Epithelial cell of prostate (primary cell): ENCODE measurements around the gene MTUS2.

ENCODE experiments used
- DNase-seq: peaks from one replicate; pipeline ENCODE4 v3.0.0-alpha.2; 2011; ENCODE audit warnings: low read depth, low spot score
- H3K27ac ChIP-seq: fragments of 450-650 bp; 2 replicates; pipeline ENCODE4 v1.5.1; 2017; ENCODE audit warnings: mild to moderate bottlenecking

Gene MTUS2

DNA sequence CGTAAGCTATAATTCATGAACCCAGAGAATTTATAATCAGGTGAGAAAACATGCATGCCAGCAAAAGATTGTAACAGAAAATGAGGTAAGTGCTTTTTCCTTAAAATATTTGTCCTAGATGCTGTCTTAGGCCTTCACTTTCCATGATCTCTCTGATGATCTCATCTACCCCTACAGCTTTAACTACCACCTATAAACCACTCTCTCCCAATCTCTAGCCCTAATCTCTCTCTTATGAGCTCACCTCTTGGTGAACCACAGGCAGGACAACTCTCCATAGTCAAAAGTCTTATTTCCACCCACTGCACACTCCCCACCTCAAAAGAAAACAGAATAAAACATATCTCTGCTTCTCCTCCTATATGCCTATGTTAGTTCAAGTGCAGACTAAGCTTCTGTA is 638.3 kb downstream of the MTUS2 start:
- DNase-seq: no peak
- no peak overlapping the region for H3K27ac ChIP-seq

DNA sequence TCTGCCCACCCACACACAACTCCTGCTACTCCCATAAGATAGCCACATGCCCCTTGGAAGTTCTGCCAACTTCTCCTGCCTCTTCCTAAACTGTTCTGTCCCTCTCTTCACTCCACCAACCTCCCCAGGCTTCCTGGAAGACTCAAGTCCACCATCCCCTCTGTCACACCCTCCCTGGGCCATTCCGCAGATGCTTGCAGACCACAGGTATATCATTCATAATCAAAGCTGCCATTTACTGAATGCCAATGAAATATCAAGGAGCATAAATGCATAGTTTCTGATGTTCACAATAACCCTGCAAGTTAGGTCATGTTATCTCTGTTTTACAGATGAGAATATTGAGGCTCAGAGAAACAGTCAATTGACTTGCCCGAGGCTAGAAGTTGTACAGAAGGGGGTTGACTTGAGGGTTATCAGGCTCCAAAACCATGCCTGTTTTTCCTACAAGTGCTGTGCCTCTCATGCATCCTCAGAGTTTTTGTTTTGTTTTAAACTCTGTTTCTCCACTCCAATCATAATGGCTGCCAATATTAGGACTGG is 639.7 kb downstream of the MTUS2 start:
- no peak for DNase-seq
- no peak overlapping the region for H3K27ac ChIP-seq

DNA sequence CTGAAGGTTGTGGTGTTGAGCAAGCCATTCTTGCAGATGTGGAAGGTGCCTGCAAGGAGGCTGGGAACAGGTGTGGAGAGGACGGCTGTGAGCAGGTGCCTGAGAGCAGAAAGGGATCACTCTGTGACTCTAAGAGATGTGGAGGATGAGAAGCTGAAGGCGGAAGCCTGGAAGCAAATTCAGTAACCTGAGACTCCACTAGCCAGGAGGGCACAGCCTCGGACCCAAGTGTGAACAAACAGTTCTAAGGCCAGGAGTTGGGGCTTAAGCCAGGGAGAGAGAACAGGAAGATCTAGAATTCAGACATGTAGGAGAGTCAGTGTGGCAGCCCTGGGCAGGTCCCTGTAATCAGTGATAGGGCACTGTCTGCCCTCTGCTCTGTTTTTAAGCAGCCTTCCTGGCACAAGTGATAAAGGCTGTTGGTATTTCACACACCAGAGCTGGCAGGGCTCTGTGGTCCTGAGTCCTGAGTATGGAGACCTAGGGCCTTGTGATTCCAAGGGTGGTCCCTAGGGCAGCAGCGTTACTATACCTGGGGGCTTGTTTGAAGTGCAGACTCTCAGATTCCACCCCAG is 644.1 kb downstream of the MTUS2 start:
- no peak for DNase-seq
- H3K27ac ChIP-seq: no peak overlapping the region

DNA sequence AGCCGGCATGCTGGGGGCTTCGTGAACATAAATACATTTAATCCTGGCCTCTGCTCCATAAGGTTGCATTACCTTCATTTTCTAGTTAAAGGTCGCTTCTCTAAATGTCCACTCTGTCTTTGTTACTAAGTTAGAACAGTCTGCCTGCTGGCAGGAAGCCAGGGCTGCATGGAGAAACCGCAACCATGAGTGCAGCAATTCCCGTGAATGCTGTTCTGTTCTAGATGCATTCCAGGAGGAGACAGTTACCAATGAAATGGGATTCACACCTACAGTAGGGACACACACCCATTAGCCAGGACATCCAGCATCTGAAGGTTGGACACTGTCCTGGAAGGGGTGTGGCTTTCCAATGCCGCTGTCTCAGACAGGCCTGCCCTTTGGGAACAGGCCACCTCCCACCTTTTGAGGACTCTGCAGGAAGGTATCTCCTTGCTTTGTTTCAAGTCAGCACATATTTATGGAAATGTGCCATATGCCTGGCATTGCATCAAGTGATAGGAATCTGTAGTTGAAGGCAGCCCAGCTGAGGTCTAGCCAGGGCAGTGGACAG is 645.7 kb downstream of the MTUS2 start:
- H3K27ac ChIP-seq: no peak overlapping the region
- DNase-seq: no peak

DNA sequence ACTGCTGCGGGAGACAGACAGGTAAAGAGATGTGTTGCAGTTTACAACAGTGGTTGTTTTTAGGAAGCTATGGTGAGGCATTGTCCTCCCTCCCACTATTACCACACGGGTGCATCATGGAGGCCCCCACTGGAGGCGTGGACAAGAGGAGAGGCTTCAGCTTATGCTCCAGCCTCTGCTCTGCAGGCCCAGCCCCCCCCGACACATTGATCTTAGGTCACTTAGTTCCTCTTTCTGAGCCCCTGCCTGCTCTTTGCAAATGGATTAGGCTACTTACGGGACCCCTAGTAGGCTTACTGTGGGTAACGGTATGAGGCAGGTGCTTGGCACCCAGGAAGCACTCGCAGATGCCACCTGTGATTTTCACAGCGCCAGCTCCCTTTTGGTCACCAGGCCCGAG is 651.4 kb downstream of the MTUS2 start:
- no peak for DNase-seq

DNA sequence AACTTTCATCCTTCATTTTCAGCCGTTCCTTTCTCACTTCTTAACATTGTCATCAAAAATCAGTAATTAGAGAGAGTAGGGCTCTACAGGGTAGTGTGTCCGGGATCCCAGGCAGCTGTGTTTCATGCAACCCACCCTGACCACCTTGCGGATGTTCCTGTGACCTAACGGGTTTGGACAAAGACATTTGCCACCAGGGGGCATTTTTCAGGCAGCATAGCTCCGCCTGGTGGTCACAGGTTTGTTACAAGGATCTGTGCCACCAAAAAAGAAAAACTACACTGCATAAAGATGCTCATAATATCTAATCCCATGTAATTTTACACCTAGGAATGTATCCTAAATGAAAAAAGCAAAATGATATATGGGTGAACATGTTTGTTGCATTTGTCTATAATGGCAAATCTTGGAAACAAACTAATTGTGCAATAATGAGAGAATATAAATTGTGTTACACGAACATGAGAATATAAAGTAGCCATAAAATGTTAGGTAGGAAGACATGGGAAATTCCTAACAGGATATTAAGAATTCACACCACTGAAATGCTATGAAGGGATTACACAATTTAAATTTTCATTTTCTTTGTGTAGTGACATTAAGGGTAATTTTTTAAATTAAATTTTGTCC is 652.3 kb downstream of the MTUS2 start:
- no peak overlapping the region for H3K27ac ChIP-seq

More for the DNA sequence above, 651.4 kb downstream of the MTUS2 start:
- no peak overlapping the region for H3K27ac ChIP-seq

DNA sequence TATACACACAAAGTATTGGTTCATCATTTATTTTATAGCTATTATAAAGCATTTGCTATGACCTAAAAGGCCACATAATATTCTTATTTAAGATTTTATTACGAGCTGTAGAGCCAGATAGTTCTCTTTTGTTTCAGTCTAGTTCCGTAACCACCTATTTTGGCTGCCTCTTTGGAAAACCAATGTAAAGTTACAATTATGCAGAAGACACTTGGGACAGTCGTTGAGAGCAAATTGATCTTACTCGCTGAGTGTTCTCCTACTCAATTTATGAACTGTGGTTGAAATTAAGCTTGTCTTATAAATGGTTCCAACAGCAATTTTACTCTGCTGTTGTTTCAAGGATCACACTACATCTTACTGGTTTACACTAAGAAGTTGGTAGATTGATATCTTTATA is 653.0 kb downstream of the MTUS2 start:
- no peak for DNase-seq

More for the DNA sequence above, 652.3 kb downstream of the MTUS2 start:
- DNase-seq: no peak

DNA sequence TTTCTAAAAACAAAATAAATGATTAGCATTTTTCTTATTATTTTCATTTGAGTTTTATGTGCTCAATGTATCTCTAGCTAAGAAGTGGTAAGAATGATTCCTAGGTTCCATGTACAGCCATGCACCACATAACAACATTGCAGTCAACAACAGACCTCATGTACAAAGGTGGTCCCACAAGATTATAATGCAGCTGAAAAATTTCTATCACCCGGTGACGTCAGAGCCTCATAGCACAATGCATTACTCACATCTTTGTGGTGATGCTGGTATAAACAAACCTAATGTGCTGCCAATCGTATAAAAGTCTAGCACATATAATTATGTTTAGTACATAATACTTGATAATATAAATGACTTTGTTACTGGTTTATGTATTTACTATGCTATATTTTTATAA is 654.9 kb downstream of the MTUS2 start:
- DNase-seq: no peak
- H3K27ac ChIP-seq: no peak overlapping the region

More for the DNA sequence above, 653.0 kb downstream of the MTUS2 start:
- no peak overlapping the region for H3K27ac ChIP-seq

DNA sequence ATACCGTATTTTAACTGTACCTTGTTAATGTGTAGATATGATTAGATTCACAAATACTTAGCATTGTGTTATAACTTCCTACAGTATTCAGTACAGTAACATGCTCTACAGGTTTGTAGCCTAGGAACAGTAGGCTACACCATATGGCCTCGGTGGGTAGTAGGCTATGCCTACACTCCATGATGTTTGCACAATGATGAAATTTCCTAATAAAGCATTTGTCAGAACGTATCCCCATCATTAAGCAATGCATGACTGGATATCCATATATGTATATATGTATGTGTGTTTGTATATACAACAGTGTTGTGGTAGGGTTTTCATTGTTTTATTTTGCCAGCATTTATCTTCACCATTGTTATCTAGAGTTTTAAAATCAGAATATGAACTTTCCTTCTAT is 655.9 kb downstream of the MTUS2 start:
- no peak for DNase-seq
- no peak overlapping the region for H3K27ac ChIP-seq

DNA sequence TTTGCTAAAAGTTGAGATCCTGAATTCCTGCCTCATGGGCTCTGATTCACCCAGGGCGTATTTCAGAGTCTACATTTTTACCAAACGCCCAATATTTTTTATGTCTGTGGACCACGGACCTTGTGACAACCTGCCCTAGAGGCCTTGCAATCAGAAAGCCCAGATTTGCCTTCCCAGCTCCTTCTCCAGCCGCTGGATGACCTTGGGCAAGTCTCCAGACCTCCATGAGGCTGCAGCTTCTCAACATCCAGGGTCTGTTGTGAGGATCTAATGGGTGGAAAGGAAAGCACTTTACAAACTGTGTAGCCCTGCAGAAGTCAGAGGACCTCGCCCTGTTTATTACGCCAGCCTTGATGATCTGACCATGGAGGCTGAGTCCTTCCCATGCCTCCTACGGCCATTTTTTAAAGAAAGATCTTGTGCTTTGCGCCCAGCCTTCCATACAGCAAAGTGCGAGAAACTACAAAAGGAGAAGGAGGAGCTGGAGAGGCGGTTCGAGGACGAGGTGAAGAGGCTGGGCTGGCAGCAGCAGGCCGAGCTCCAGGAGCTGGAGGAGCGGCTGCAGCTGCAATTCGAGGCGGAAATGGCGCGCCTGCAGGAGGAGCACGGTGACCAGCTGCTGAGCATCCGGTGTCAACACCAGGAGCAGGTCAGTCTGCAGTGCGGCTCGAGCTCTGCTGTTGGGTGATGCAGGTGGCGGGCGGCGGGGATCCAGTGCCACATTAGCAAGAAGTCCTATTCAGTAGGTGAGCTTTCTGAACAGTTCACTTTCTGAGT is 659.8 kb downstream of the MTUS2 start:
- no peak for DNase-seq
- no peak overlapping the region for H3K27ac ChIP-seq

DNA sequence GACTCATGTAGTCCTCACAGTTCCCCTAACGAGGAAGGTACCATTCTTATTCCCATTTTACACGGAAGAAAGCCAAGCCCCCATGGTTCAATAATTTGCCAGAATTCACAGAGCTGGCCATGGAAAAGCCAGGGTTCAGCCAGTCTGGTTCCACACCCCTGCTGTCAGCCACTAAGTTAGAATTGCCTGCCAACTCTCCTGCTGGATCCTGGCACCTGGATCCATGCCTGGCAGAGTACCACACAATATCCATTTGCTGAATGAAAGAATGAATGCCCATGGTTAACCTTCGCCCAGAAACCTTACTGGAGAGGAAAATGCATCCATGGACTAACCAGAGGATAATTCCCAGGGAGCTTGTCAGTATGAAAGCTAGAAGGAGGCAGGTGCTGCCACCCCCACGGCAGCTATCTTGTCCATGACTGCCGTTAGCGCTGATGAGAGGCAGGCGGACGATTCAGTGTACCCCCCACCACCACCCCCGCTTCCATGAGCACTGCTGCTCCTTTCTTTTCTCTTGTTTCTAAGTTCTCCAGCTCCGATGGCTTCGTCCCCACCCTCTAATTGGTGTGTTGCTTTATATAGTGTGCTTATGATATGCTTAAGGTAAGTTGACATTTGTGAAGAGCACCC is 660.9 kb downstream of the MTUS2 start:
- H3K27ac ChIP-seq: no peak overlapping the region
- DNase-seq: no peak

DNA sequence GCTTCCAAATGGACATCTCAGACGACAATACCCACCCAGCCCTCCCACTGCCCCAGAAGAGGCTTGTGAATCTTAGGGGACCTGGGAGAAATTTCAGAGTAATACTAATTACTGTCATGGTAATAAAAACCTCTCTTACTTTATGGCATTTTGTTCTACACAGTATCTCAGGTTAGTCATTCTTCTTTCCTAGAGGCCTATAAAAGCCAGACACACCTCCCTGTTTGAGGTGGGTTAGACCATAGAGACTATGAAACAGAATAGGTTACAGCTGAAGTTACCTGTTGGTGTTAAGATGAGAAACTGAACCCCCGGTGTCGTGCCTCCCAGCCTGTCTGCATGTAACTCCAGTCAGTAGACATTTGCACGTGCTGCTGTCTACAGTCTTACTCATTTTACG is 661.5 kb downstream of the MTUS2 start:
- no peak overlapping the region for H3K27ac ChIP-seq
- DNase-seq: no peak

DNA sequence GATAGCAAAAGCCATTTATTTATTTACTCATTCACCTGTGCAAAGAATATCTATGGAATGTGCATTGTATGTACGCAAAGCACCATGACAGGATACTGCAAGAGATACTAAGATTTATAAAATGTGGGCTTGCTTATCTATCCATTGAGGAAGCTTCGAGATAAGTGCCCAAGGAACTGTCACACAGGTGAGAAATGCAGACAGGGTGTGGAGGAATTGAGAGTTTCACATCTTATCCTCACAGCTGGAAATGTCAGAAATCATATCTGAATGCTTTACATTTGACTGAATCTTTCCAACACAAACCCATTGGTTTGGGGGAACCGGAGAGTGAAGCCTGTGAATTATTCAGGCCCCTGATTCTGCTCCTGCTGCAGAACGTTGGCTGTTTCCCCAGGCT is 662.4 kb downstream of the MTUS2 start:
- no peak for DNase-seq

DNA sequence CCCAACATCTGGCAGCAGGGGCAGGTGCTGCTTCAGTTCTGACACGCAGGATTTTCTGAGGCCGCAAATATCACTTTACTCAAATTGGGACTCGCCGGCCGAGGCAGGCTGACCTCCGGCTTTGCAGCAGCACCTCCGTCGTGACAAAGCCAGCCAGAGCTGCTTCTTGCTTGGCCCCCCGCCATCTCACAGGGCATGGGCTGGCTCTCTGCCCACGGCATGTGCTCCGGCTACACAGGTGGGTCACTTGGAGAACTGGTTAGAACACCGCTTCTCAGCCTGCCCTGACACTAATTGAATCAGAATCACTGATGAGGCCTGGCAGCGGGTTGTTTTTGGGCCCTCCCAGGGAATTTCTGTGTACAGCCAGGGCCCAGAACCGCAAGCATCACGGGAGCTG is 663.1 kb downstream of the MTUS2 start:
- DNase-seq: no peak
- H3K27ac ChIP-seq: no peak overlapping the region

More for the DNA sequence above, 662.4 kb downstream of the MTUS2 start:
- no peak overlapping the region for H3K27ac ChIP-seq

DNA sequence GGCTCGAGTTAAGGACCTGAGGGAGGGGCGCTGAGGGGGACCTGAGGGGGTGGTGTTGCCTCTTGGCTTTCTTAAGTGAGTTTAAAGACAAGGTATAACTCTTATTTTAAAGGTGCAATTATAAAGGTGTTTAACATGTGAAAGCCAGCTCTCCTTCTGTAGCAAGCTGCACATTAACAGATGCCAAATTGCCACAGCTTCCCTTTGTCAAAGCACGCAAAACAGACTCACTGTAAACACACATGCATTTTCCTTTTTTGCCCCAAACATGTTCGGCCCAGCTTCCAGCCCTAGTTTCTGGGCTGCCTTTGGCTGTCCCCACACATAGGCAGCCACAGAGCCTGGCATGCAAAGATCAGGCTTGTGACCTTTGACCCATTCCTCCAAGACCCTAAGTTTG is 663.5 kb downstream of the MTUS2 start:
- H3K27ac ChIP-seq: no peak overlapping the region
- DNase-seq: no peak

DNA sequence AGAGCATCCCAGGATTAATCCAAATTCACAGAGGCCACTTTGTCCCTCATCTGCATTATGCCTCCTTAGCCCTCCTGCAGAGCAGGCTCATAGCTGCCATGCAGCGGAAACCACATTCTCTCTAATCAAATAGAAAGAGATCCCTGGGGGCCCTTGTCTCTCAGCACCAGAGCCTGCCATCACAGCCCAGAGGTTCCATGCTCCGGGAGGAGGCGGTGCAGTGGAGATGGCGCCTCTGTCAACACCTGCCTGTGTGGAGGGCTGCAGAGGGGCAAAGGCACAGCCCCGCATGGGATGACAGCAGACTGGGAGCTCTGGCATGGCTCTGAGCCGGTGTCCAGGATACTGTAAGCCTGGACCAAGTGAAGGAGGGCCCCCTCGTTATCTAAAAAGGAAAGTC is 664.1 kb downstream of the MTUS2 start:
- DNase-seq: no peak
- no peak overlapping the region for H3K27ac ChIP-seq

DNA sequence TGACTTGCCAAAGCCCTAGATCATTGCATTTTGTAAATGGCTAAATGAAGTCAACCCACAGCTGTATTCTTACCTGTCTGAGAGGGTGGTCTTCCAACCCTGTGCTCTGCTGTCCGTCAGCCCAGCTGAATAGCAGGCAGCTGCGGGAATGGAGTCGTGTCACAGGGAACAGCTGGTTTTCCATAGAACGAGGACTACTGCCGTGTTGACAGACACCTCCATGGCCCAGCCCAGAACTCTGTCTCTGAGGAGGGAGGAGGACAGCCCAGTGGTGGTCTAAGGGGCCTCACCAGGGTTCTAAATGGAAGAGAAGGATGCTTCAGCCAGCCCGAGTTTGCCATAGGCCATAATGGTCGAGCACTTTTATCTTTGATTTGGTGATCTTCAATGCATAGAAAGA is 664.7 kb downstream of the MTUS2 start:
- H3K27ac ChIP-seq: no peak overlapping the region
- no peak for DNase-seq

DNA sequence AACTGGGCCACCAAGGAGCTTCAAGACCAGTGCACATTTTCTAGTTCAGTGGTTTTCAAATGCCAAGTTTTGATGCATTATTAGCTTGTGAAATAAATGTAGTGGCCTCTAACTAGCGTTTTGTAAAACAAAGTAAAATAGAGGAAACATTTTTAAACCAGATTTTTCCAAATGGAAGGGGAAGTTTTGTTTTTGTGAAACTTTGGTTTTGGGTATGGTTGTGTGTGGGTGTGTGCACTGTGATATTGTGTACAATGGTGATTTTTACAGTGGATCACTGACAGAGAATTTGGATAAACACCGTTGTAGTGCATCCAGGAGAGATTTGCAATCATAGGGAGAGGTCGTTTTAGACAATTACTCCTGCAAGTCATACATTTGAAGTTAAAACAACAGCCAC is 666.4 kb downstream of the MTUS2 start:
- no peak for DNase-seq
- no peak overlapping the region for H3K27ac ChIP-seq

DNA sequence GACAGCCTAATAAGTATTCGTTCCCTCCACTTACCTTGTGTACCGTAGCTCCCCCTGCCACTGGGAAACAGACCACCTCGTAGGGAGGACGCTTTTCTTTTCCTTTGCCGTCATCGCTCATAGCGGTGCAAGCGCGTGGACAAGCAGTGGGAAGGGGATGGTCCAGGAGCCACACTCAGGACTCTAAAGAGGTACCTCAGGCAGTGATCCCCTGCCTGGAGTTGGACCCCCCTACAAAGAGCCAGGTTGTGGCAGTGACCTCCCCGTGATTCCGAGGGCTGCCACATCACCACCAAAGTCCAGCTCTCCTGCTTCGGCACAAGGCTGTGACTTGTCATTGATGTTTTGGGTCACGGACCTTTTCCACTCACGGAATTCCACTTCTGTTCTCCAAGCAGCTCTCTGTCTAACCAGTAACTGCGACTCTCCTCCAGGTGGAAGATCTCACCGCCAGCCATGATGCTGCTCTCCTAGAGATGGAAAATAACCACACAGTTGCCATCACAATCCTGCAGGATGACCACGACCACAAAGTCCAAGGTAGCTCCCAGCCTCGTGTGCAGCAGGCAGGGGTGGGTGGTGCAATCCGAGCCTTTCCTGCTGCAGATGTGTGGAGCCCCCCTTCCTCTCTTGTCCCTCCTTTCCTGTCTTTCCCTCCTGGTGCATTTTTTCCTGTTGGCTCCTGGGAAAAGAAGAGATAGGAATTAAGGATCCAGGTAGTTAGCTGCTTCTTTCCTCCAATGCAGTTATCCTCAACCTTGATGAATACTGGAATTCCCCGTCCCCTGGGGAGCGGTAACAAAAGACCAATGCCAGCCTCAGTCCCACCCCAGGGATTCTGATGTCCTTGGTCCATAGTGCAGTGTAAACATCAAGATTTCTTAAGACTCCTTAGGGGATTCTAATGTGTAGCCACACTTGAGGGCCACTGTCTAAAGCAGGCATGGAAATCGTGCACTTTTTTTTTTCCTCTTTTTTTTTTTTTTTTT is 667.6 kb downstream of the MTUS2 start:
- no peak overlapping the region for H3K27ac ChIP-seq
- no peak for DNase-seq
